ENCODE results near the gene EIF2B5. TPM values are rescaled to one million over a fixed set of nuclear protein-coding genes. Genes with fewer than 3 reads are reported as not detected.
A peak's percentile ranks its signal among the peaks of the same experiment; 100 is the strongest.

EIF2B5 gene
- total and polyA plus RNA-seq, 9 of the 15 experiments (the other 6 are each of a cell fraction or from before 2014, with no cell fraction given): 19.1 to 92.4 (median 74.0) TPM

GRCh38 chr3:184171562-184171961 lies 36.4 kb downstream of the EIF2B5 start (continued):
- TF ChIP-seq BRF2 (IDR thresholded peaks at IDR 0.05; ENCODE audit: borderline replicate concordance, insufficient read depth, insufficient read length) (no peak), ZNF140 (CRISPR knock-in tag; IDR thresholded peaks at IDR 0.05) (no peak), GABPA (tag; conservative IDR thresholded peaks at IDR 0.05; ENCODE audit: low read depth) (no peak), GABPB1 (CRISPR knock-in tag; IDR thresholded peaks at IDR 0.05) (no peak), EGR1 (conservative IDR thresholded peaks at IDR 0.05) (peak; percentile 75), SMARCA5 (IDR thresholded peaks at IDR 0.05) (no peak), ARID3B (CRISPR knock-in tag; IDR thresholded peaks at IDR 0.05; ENCODE audit: borderline replicate concordance) (no peak), STAT5A (IDR thresholded peaks at IDR 0.05; ENCODE audit: borderline replicate concordance, low read length) (no peak; the same call in 1 of the 2 replicates), CBX3 (IDR thresholded peaks at IDR 0.05; ENCODE audit: borderline replicate concordance in 1 of 2, low read length in 2 of 2) (no peak), E2F4 (CRISPR knock-in tag; IDR thresholded peaks at IDR 0.05; ENCODE audit: low read depth) (no peak), FOXK2 (conservative IDR thresholded peaks at IDR 0.05 in 1 of 2, IDR thresholded peaks at IDR 0.05 in 1 of 2; ENCODE audit: low read depth in 2 of 2) (no peak), MTA2 (IDR thresholded peaks at IDR 0.05; ENCODE audit: low read depth) (no peak), MXI1 (IDR thresholded peaks at IDR 0.05; ENCODE audit: low read depth, low read length) (no peak), MAFF (IDR thresholded peaks at IDR 0.05; ENCODE audit: low read length) (no peak), PML (IDR thresholded peaks at IDR 0.05; ENCODE audit: low read length) (no peak), ZKSCAN1 (IDR thresholded peaks at IDR 0.05; ENCODE audit: low read depth, low read length) (no peak), CXXC5 (CRISPR knock-in tag; IDR thresholded peaks at IDR 0.05) (no peak), NR1H2 (CRISPR knock-in tag; IDR thresholded peaks at IDR 0.05) (no peak), MLX (CRISPR knock-in tag; conservative IDR thresholded peaks at IDR 0.05) (no peak), TCF7L2 (IDR thresholded peaks at IDR 0.05; ENCODE audit: low read depth, low read length) (no peak), LARP7 (IDR thresholded peaks at IDR 0.05) (no peak), POLR2B (IDR thresholded peaks at IDR 0.05; ENCODE audit: low read depth, partially characterized antibody) (no peak), ZBTB26 (CRISPR knock-in tag; IDR thresholded peaks at IDR 0.05) (no peak)
